ENCODE data around the gene SLCO2B1. TPM values are rescaled to one million over a fixed set of nuclear protein-coding genes. Genes with fewer than 3 reads are reported as not detected.

Gene SLCO2B1
- total RNA-seq, 6 experiments from 2014 or later, result 145 to 316 (median 199) TPM

- no peak for ATAC-seq
- H3K27me3 ChIP-seq, result no peaks in the 10 kb centered on the region
- 63% methylated on average over 5 of the region's 5 CpGs for WGBS (ENCODE audit: insufficient coverage, low coverage, low lambda C conversion rate, missing lambda C conversion rate)
- no peak overlapping the region for H3K27ac ChIP-seq
- peak in 1 of 3 donors; percentile 30 for DNase-seq
- H3K4me1 ChIP-seq, result peaks cover 0 to 13% (median 3%) of the 10 kb centered on the region in 4 donors
- H3K36me3 ChIP-seq, result no peaks in the 10 kb centered on the region
- no peak for TF ChIP-seq CTCF (IDR thresholded peaks at IDR 0.05)
- TF ChIP-seq POLR2A (IDR thresholded peaks at IDR 0.05), result no peak
- intact Hi-C loops (cut with DNase I), result loop anchor here in 1 of 2 donors (5.0 kb wide), 1 partner anchor 61 kb away; no protein-coding TSS in a partner anchor
- no peaks in the 10 kb centered on the region for H3K9me3 ChIP-seq
- H3K4me3 ChIP-seq, result no peak overlapping the region
These were observed 4.2 kb upstream of the SLCO2B1 start for GRCh38 chr11:75146711-75147110.

- no peak for DNase-seq
These were observed 3.6 kb upstream of the SLCO2B1 start for GRCh38 chr11:75147191-75147874.

GRCh38 chr11:75147875-75148263, 3.0 kb upstream of the SLCO2B1 start:
- TF ChIP-seq POLR2A (IDR thresholded peaks at IDR 0.05) (no peak), CTCF (IDR thresholded peaks at IDR 0.05) (no peak)
- H3K27ac ChIP-seq, result no peak overlapping the region
- intact Hi-C loops (cut with DNase I), result loop anchor here in 1 of 2 donors (5.0 kb wide), 1 partner anchor 59 kb away; no protein-coding TSS in a partner anchor
- DNase-seq (peak in 1 of 3 donors; percentile 37), ATAC-seq (peak in 2 of 4 donors; percentile 4)
- H3K4me1 ChIP-seq, result peaks cover 0 to 24% (median 9%) of the 10 kb centered on the region in 4 donors
- no peaks in the 10 kb centered on the region for H3K27me3 ChIP-seq
- 59% methylated on average over 3 of the region's 9 CpGs for WGBS (ENCODE audit: insufficient coverage, low coverage, low lambda C conversion rate, missing lambda C conversion rate)
- H3K36me3 ChIP-seq, result no peaks in the 10 kb centered on the region
- no peak overlapping the region for H3K4me3 ChIP-seq
- no peaks in the 10 kb centered on the region for H3K9me3 ChIP-seq

More at GRCh38 chr11:75147191-75147874, 3.6 kb upstream of the SLCO2B1 start:
- intact Hi-C loops (cut with DNase I), result loop anchor here in 1 of 2 donors (5.0 kb wide), 1 partner anchor 60 kb away; no protein-coding TSS in a partner anchor
- 83% methylated on average over 2 of the region's 7 CpGs for WGBS (ENCODE audit: insufficient coverage, low coverage, low lambda C conversion rate, missing lambda C conversion rate)
- peak in 1 of 4 donors; percentile 37 for ATAC-seq
- no peak overlapping the region for H3K4me3 ChIP-seq
- no peak for TF ChIP-seq POLR2A (IDR thresholded peaks at IDR 0.05)
- no peak for TF ChIP-seq CTCF (IDR thresholded peaks at IDR 0.05)
- no peaks in the 10 kb centered on the region for H3K9me3 ChIP-seq
- no peak overlapping the region for H3K27ac ChIP-seq
- H3K36me3 ChIP-seq, result no peaks in the 10 kb centered on the region
- peaks cover 0 to 19% (median 6%) of the 10 kb centered on the region in 4 donors for H3K4me1 ChIP-seq
- no peaks in the 10 kb centered on the region for H3K27me3 ChIP-seq

- 33% methylated on average over 1 of the region's 6 CpGs for WGBS (ENCODE audit: insufficient coverage, low coverage, low lambda C conversion rate, missing lambda C conversion rate)
- intact Hi-C loops (cut with DNase I), result loop anchor here in 1 of 2 donors (5.0 kb wide), 1 partner anchor 59 kb away; no protein-coding TSS in a partner anchor
These were observed 2.4 kb upstream of the SLCO2B1 start for GRCh38 chr11:75148436-75148983.

More at GRCh38 chr11:75148436-75148983, 2.4 kb upstream of the SLCO2B1 start:
- Histone ChIP-seq H3K27ac (no peak overlapping the region), H3K9me3 (no peaks in the 10 kb centered on the region), H3K4me3 (no peak overlapping the region), H3K27me3 (no peaks in the 10 kb centered on the region), H3K36me3 (no peaks in the 10 kb centered on the region), H3K4me1 (peaks cover 0 to 31% (median 10%) of the 10 kb centered on the region in 4 donors)
- DNase-seq (no peak), ATAC-seq (no peak)
- TF ChIP-seq CTCF (IDR thresholded peaks at IDR 0.05), result no peak
- TF ChIP-seq POLR2A (IDR thresholded peaks at IDR 0.05), result no peak

Measured in right lobe of liver (tissue), 6 donors.